GM23338 (cell line): ENCODE data around the gene OMA1. TPM values are rescaled to one million over a fixed set of nuclear protein-coding genes. Genes with fewer than 3 reads are reported as not detected.

Source experiments
- ATAC-seq: fragments of 200-7000 bp; cut with Tn5 transposase; 3 replicates; pipeline ENCODE4 v1.9.1; 2020
- DNase-seq: peaks from one replicate; pipeline ENCODE4 v3.0.0-alpha.2; 2015; ENCODE audit warnings: low spot score
- H2AFZ ChIP-seq: fragments of 200-600 bp; sonication (generic); 2 replicates; pipeline ENCODE4 v1.8.0; 2016; ENCODE audit warnings: antibody characterized with exemption, mild to moderate bottlenecking, moderate library complexity
- H3F3A ChIP-seq: fragments of 200-600 bp; sonication (generic); replicated peaks from 2 replicates; pipeline ENCODE4 v1.8.0; 2017; ENCODE audit warnings: antibody characterized with exemption, mixed run types, low read depth
- H3K27ac ChIP-seq: fragments of 200-600 bp; sonication (generic); 2 replicates; pipeline ENCODE4 v1.6.1; 2016; ENCODE audit warnings: low read depth
- H3K27me3 ChIP-seq: fragments of 200-600 bp; sonication (generic); 2 replicates; pipeline ENCODE4 v1.8.0; 2016; ENCODE audit warnings: mild to moderate bottlenecking, mixed run types, moderate library complexity; ENCODE audit not compliant: insufficient read depth
- H3K36me3 ChIP-seq: fragments of 200-600 bp; sonication (generic); 2 replicates; pipeline ENCODE4 v1.8.0; 2016; ENCODE audit warnings: mild to moderate bottlenecking; ENCODE audit not compliant: insufficient read depth
- H3K4me1 ChIP-seq: fragments of 200-600 bp; sonication (generic); 2 replicates; pipeline ENCODE4 v1.8.0; 2016; ENCODE audit warnings: mild to moderate bottlenecking, moderate library complexity; ENCODE audit not compliant: insufficient read depth
- H3K4me2 ChIP-seq: fragments of 200-600 bp; sonication (generic); 2 replicates; pipeline ENCODE4 v1.7.1; 2017; ENCODE audit warnings: mixed run types
- H3K4me3 ChIP-seq: fragments of 200-600 bp; sonication (generic); 2 replicates; pipeline ENCODE4 v1.6.1; 2016; ENCODE audit warnings: mixed run types
- H3K79me2 ChIP-seq: fragments of 200-600 bp; sonication (generic); replicated peaks from 2 replicates; pipeline ENCODE4 v1.8.0; 2017; ENCODE audit warnings: mild to moderate bottlenecking; ENCODE audit not compliant: insufficient read depth
- H3K9me2 ChIP-seq: fragments of 200-600 bp; sonication (generic); 2 replicates; pipeline ENCODE4 v1.8.0; 2017; ENCODE audit not compliant: insufficient read depth
- H4K20me1 ChIP-seq: fragments of 200-600 bp; sonication (generic); replicated peaks from 2 replicates; pipeline ENCODE4 v1.8.0; 2017; ENCODE audit warnings: mild to moderate bottlenecking; ENCODE audit not compliant: insufficient read depth
- H3K27ac Mint-ChIP-seq: 2 replicates; pipeline ENCODE4 v1.8.0; 2020; ENCODE audit warnings: inconsistent platforms, mild to moderate bottlenecking, moderate library complexity, mixed read lengths
- H3K27me3 Mint-ChIP-seq: 3 replicates; pipeline ENCODE4 v1.8.0; 2022; ENCODE audit warnings: low read depth, mild to moderate bottlenecking, moderate library complexity, mixed read lengths, inconsistent platforms; ENCODE audit not compliant: insufficient read depth, poor library complexity
- H3K36me3 Mint-ChIP-seq: 3 replicates; pipeline ENCODE4 v1.8.0; 2021; ENCODE audit warnings: low read depth, mild to moderate bottlenecking, inconsistent platforms, moderate library complexity, mixed read lengths
- H3K4me1 Mint-ChIP-seq: 3 replicates; pipeline ENCODE4 v1.8.0; 2020; ENCODE audit warnings: mild to moderate bottlenecking, inconsistent platforms, mixed read lengths
- H3K4me3 Mint-ChIP-seq: 3 replicates; pipeline ENCODE4 v1.8.0; 2021; ENCODE audit warnings: moderate library complexity, mild to moderate bottlenecking, inconsistent platforms, mixed read lengths
- H3K9me3 Mint-ChIP-seq: 3 replicates; pipeline ENCODE4 v1.8.0; 2020; ENCODE audit warnings: moderate library complexity, mild to moderate bottlenecking, inconsistent platforms, mixed read lengths
- CREB1 ChIP-seq: fragments of 250-450 bp; sonication (Bioruptor Pico); IDR thresholded peaks from 2 replicates; pipeline ENCODE4 v1.5.0; 2020; ENCODE audit warnings: low read depth, mild to moderate bottlenecking, moderate library complexity
- EZH2 ChIP-seq: fragments of 200-600 bp; sonication (generic); IDR thresholded peaks from one replicate; pipeline ENCODE4 v1.8.0; 2017; ENCODE audit warnings: antibody characterized with exemption, mild to moderate bottlenecking, low read depth; ENCODE audit not compliant: unreplicated experiment
- EZH2phosphoT487 ChIP-seq: fragments of 200-600 bp; sonication (generic); IDR thresholded peaks from one replicate; pipeline ENCODE4 v1.8.1; 2018; ENCODE audit warnings: antibody characterized with exemption; ENCODE audit not compliant: unreplicated experiment
- JUNB ChIP-seq: IDR thresholded peaks from one replicate; pipeline ENCODE4 v1.6.1; 2016; ENCODE audit warnings: antibody characterized with exemption; ENCODE audit not compliant: unreplicated experiment
- NANOG ChIP-seq: IDR thresholded peaks from 2 replicates; pipeline ENCODE4 v1.6.1; 2016; ENCODE audit warnings: antibody characterized with exemption, borderline replicate concordance
- POLR2AphosphoS5 ChIP-seq: IDR thresholded peaks from 2 replicates; pipeline ENCODE4 v1.6.1; 2016; ENCODE audit warnings: antibody characterized with exemption, low read depth
- REST ChIP-seq: IDR thresholded peaks from one replicate; pipeline ENCODE4 v1.6.1; 2018; ENCODE audit warnings: antibody characterized with exemption; ENCODE audit not compliant: unreplicated experiment
- STAT1 ChIP-seq: IDR thresholded peaks from one replicate; pipeline ENCODE4 v1.6.1; 2016; ENCODE audit warnings: antibody characterized with exemption; ENCODE audit not compliant: unreplicated experiment
- ZNF331 ChIP-seq: fragments of 250-450 bp; sonication (Bioruptor Pico); IDR thresholded peaks from 2 replicates; pipeline ENCODE4 v1.5.0; 2020; ENCODE audit warnings: low read depth, mild to moderate bottlenecking, moderate library complexity
- ZNF462 ChIP-seq: fragments of 250-450 bp; sonication (Bioruptor Pico); IDR thresholded peaks from 2 replicates; pipeline ENCODE4 v1.5.0; 2020; ENCODE audit warnings: mild to moderate bottlenecking, moderate library complexity
- polyA plus RNA-seq: library from polyadenylated mRNA; unstranded; fragments of >200 nt; fragmentation: Nextera tagmentation; extraction: Ambion mirVana; gene quantifications from 2 replicates; pipeline ENCODE4 v1.2.1, GENCODE V29; 2016
- total RNA-seq: library from RNA; depleted of rRNA; stranded (reverse); fragments of >200 nt; shearing (Covaris generic); gene quantifications from 2 replicates; pipeline ENCODE4 v1.2.3, GENCODE V29; 2014
- TF ChIP-seq, protein P1 (sequence below), 2 experiments: fragments of 200-600 bp in 1 of 2; sonication (generic) in 1 of 2; conservative IDR thresholded peaks; 2 replicates each; pipeline versions ENCODE4 v1.5.1 to v1.6.1; 2016 to 2017; ENCODE audit warnings: antibody characterized with exemption in 2 of 2, low read depth in 2 of 2, mild to moderate bottlenecking in 2 of 2, moderate library complexity in 1 of 2

The OMA1 gene
- total and polyA plus RNA-seq, 2 experiments from 2014 or later: 21.3 to 33.1 TPM

DNA sequence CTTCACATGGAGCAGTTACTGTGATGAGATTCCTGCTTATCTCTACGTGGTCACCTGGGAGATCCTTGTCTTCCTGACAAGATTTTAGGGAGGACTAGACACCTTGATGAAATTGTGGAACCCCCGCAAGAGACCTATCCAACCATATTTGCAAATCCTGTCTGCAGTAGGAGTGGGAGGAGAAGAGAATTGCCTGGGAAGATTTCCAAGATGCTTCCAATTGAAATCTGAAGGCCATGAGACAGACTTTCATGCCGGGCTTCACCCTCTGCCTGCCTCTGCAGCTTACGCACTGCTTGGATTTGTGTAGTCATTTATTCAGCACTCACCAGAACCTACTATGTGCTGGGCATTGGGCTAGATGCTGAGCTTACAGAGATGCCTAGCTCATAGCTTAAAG lies 106.6 kb downstream of the OMA1 start:
- ATAC-seq (no peak), DNase-seq (no peak)
- H3K4me1 Mint-ChIP-seq: peaks cover 8% of the 10 kb centered on the region; the same call in 2 of the 3 replicates
- Histone ChIP-seq H4K20me1 (no peaks in the 10 kb centered on the region), H3K36me3 (no peaks in the 10 kb centered on the region), H3K27ac (no peak overlapping the region), H3F3A (no peaks in the 10 kb centered on the region), H2AFZ (no peak overlapping the region), H3K79me2 (no peaks in the 10 kb centered on the region), H3K4me2 (no peak overlapping the region), H3K9me2 (no peaks in the 10 kb centered on the region), H3K27me3 (no peaks in the 10 kb centered on the region), H3K4me3 (no peak overlapping the region), H3K4me1 (no peaks in the 10 kb centered on the region)
- H3K9me3 Mint-ChIP-seq: no peaks in the 10 kb centered on the region
- TF ChIP-seq JUNB: no peak
- TF ChIP-seq CREB1 (CRISPR knock-in tag): no peak
- no peak for TF ChIP-seq EZH2
- no peak for TF ChIP-seq STAT1
- no peak for TF ChIP-seq NANOG
- TF ChIP-seq ZNF331 (CRISPR knock-in tag): no peak
- TF ChIP-seq, protein P1, sequence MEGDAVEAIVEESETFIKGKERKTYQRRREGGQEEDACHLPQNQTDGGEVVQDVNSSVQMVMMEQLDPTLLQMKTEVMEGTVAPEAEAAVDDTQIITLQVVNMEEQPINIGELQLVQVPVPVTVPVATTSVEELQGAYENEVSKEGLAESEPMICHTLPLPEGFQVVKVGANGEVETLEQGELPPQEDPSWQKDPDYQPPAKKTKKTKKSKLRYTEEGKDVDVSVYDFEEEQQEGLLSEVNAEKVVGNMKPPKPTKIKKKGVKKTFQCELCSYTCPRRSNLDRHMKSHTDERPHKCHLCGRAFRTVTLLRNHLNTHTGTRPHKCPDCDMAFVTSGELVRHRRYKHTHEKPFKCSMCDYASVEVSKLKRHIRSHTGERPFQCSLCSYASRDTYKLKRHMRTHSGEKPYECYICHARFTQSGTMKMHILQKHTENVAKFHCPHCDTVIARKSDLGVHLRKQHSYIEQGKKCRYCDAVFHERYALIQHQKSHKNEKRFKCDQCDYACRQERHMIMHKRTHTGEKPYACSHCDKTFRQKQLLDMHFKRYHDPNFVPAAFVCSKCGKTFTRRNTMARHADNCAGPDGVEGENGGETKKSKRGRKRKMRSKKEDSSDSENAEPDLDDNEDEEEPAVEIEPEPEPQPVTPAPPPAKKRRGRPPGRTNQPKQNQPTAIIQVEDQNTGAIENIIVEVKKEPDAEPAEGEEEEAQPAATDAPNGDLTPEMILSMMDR (conservative IDR thresholded peaks at IDR 0.05; ENCODE audit: low read depth in 2 of 2): no peak
- TF ChIP-seq EZH2phosphoT487: no peak
- no peak for TF ChIP-seq REST
- no peak overlapping the region for H3K27ac Mint-ChIP-seq
- no peaks in the 10 kb centered on the region for H3K27me3 Mint-ChIP-seq
- H3K36me3 Mint-ChIP-seq: no peaks in the 10 kb centered on the region
- H3K4me3 Mint-ChIP-seq: no peak overlapping the region

DNA sequence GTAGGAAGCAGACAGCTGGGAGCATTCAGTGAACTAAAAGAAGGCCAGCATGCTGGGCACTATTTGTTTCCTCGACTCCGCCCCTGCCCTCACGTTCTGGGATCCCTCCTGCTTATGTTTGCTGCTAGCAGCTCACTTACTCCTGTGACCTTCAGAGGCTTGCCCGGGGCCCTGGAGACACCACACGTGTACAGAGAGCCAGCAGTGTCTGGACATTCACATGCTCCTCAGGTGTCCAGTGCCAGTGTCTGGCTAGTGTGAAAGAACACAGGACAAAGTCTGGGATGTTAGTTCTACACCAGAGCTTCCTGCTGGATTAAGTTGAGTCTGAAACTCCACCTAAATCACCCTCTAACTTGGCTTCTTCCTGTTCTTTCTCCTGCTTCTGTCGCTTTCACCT lies 108.1 kb downstream of the OMA1 start:
- no peaks in the 10 kb centered on the region for H3K36me3 ChIP-seq
- H3K27ac ChIP-seq: no peak overlapping the region
- no peak for TF ChIP-seq ZNF462 (CRISPR knock-in tag)
- no peak for TF ChIP-seq EZH2
- no peak for TF ChIP-seq POLR2AphosphoS5
- H3K4me3 ChIP-seq: no peak overlapping the region
- H4K20me1 ChIP-seq: no peaks in the 10 kb centered on the region
- H3K36me3 Mint-ChIP-seq: no peaks in the 10 kb centered on the region
- no peak overlapping the region for H3K27ac Mint-ChIP-seq
- H3K4me3 Mint-ChIP-seq: no peak overlapping the region
- H3K27me3 Mint-ChIP-seq: no peaks in the 10 kb centered on the region
- H3K79me2 ChIP-seq: no peaks in the 10 kb centered on the region
- no peaks in the 10 kb centered on the region for H3K9me2 ChIP-seq
- no peak overlapping the region for H3K4me2 ChIP-seq
- no peaks in the 10 kb centered on the region for H3K4me1 ChIP-seq
- no peak; the same call in 2 of the 3 replicates for ATAC-seq
- H3K4me1 Mint-ChIP-seq: peaks cover 8% of the 10 kb centered on the region; the same call in 2 of the 3 replicates
- H2AFZ ChIP-seq: no peak overlapping the region
- DNase-seq: no peak
- no peaks in the 10 kb centered on the region for H3K27me3 ChIP-seq
- H3K9me3 Mint-ChIP-seq: no peaks in the 10 kb centered on the region
- H3F3A ChIP-seq: no peaks in the 10 kb centered on the region
